ENCODE measurements around the gene CYTH3. TPM values are rescaled to one million over a fixed set of nuclear protein-coding genes. Genes with fewer than 3 reads are reported as not detected.

CYTH3 gene
- total RNA-seq, 2 experiments from 2014 or later, result 1.6 to 2.0 TPM

- DNase-seq, result no peak
- H3K27ac Mint-ChIP-seq, result no peak overlapping the region
- ChIA-PET POLR2A (no interaction called here), CTCF (no interaction called here)
- H3K27me3 Mint-ChIP-seq, result peaks cover 2% of the 10 kb centered on the region
- H3K4me3 Mint-ChIP-seq, result no peak overlapping the region
- H3K9me3 Mint-ChIP-seq, result no peaks in the 10 kb centered on the region
- intact Hi-C loops (cut with micrococcal nuclease), result no loop called here
- no peaks in the 10 kb centered on the region for H3K36me3 Mint-ChIP-seq
- H3K4me1 Mint-ChIP-seq (ENCODE audit: low read depth), result no peaks in the 10 kb centered on the region
Measured at GRCh38 chr7:6277476-6277875, 5.1 kb upstream of the CYTH3 start.

DNA sequence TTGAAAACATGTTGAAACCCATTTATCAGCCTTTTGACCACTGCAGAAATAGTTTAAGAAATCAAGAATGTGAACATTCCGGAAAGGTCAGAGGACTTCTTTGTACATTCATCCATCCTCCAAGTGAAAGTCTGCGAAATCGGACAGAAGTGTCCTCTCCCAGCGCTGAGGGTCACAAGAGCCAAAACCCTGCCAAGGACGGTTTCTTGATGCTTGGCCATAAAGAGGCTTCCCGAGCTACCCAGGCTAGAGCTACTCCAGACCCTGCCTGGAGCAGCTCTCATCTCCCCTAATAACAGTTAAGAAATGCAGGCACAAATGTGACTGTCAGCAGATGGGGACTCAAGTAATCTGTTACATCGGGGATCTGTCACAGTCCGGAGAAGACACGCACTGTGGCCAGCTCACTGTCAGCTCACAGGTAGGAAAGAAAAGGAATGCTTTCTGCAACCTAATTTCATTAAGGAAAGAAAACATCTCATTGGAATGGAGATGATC, 4.5 kb upstream of the CYTH3 start:
- ChIA-PET POLR2A (no interaction called here), CTCF (no interaction called here)
- DNase-seq, result no peak
- H3K27ac Mint-ChIP-seq, result no peak overlapping the region
- peaks cover 2% of the 10 kb centered on the region for H3K27me3 Mint-ChIP-seq
- intact Hi-C loops (cut with micrococcal nuclease), result no loop called here
- no peaks in the 10 kb centered on the region for H3K4me1 Mint-ChIP-seq (ENCODE audit: low read depth)
- H3K36me3 Mint-ChIP-seq, result no peaks in the 10 kb centered on the region
- no peak overlapping the region for H3K4me3 Mint-ChIP-seq
- no peaks in the 10 kb centered on the region for H3K9me3 Mint-ChIP-seq

DNA sequence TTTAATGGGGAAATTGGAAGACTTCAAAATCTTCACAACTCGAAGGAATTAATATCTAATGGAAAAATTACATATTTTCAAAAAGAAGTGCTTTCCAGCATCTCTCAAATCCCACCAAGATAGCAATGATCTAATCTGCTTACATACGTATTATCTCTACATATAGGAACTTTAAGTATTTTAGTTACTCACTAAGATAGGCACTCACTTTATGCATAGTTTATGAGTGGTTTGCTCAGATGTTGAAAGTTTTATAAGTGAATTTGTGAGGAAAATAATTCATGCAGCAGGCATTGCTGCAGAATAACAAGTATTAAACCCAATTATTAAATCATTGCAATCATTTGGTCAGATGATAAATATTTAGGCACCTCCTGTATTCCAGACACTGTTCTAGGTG, 2.3 kb upstream of the CYTH3 start:
- Mint-ChIP-seq H3K27ac (no peak overlapping the region), H3K9me3 (no peaks in the 10 kb centered on the region), H3K4me1 (ENCODE audit: low read depth) (peaks cover 15% of the 10 kb centered on the region), H3K27me3 (peaks cover 18% of the 10 kb centered on the region), H3K4me3 (no peak overlapping the region), H3K36me3 (no peaks in the 10 kb centered on the region)
- CTCF ChIA-PET, result interaction anchor here (0.6 kb wide), 1 partner anchor 211 kb away, joined by 4 read pairs; no protein-coding TSS in a partner anchor
- POLR2A ChIA-PET, result no interaction called here
- DNase-seq, result no peak
- intact Hi-C loops (cut with micrococcal nuclease), result loop anchor here (5.0 kb wide), 1 partner anchor 52 kb away; no protein-coding TSS in a partner anchor

- Mint-ChIP-seq H3K4me1 (ENCODE audit: low read depth) (peaks cover 15% of the 10 kb centered on the region), H3K9me3 (no peaks in the 10 kb centered on the region), H3K36me3 (no peaks in the 10 kb centered on the region), H3K27ac (no peak overlapping the region), H3K4me3 (no peak overlapping the region), H3K27me3 (peaks cover 24% of the 10 kb centered on the region)
- intact Hi-C loops (cut with micrococcal nuclease), result loop anchor here (5.0 kb wide), 1 partner anchor 52 kb away; no protein-coding TSS in a partner anchor
- ChIA-PET CTCF (interaction anchor here (0.6 kb wide), 1 partner anchor 211 kb away, joined by 4 read pairs; no protein-coding TSS in a partner anchor), POLR2A (interaction anchor here (1.2 kb wide), 1 partner anchor 53 kb away, joined by 5 read pairs; no protein-coding TSS in a partner anchor)
- no peak for DNase-seq
Measured at GRCh38 chr7:6273917-6274630, 1.6 kb upstream of the CYTH3 start.

DNA sequence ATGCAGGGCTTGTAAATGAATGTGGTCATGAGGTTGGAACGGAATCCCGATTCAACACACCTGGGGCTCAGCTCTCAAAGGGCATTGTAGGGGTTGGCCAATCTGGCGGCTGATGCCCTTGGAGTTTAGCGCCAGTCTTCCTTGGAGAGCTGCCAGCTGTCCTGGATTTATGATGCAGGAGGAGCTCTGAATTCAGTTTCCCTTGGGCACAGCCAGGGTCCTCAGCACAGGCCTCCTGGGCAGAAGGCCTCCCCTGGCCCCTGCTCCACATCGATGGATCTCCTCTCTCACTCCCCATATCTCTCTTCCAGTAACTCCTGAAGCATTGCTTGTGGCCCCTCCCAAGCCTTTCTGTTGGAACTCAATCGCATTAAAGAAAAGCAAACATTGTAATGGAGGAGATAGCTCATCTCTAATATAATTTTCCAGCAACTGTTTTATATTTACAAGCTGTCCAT, 985 bp upstream of the CYTH3 start:
- H3K36me3 Mint-ChIP-seq, result no peaks in the 10 kb centered on the region
- peaks cover 26% of the 10 kb centered on the region for H3K27me3 Mint-ChIP-seq
- intact Hi-C loops (cut with micrococcal nuclease), result loop anchor here (5.0 kb wide), 1 partner anchor 51 kb away; no protein-coding TSS in a partner anchor
- CTCF ChIA-PET, result no interaction called here
- H3K4me3 Mint-ChIP-seq, result peak overlapping the region; percentile 72
- H3K9me3 Mint-ChIP-seq, result no peaks in the 10 kb centered on the region
- peaks cover 15% of the 10 kb centered on the region for H3K4me1 Mint-ChIP-seq (ENCODE audit: low read depth)
- H3K27ac Mint-ChIP-seq, result no peak overlapping the region
- DNase-seq, result no peak
- POLR2A ChIA-PET, result interaction anchor here (1.2 kb wide), 1 partner anchor 52 kb away, joined by 5 read pairs; no protein-coding TSS in a partner anchor

DNA sequence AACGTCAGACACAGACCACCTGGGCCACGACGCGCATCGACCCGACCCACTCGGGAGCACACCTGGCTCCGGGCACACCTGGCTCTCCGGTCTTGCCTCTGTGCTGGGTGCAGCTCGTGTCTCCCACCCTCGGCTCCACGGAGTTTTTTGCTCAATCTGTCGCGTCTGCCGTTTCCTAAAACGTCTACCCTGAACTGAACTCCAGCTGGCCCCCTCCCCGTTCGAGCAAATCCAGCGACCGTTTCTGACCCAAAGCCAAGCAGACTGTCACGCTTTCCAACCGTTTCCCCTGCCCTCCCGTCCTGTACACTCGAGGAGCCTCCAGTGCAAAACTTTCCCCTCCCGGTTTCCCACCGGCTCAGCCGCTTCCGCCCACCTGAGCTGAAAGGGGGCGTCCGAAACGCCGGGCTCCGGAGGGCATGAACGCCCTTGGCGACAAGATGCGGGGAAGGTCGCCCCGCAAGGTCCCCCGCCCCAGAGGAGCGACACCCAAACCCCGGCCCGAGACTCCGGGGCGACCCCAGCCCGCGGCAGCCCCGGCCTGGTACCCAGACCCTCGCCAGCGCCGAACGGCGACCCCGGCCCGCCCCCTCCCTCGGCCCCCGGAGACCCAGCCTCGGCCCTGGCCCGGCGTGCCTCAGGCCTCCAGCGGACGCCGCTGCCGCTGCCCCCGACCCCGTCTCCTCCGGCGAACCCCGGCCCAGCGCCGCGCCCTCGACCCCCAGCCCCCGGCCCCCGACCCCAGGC, 557 bp downstream of the CYTH3 start:
- H3K4me3 Mint-ChIP-seq, result peak overlapping the region; percentile 80
- ChIA-PET POLR2A (interaction anchor here (1.1 kb wide), 1 partner anchor 15 kb away, joined by 3 read pairs; no protein-coding TSS in a partner anchor), CTCF (interaction anchor here (1.2 to 3.1 kb wide), 2 partner anchors 11 to 25 kb away, joined by 4 to 13 read pairs; no protein-coding TSS in a partner anchor)
- peaks cover 15% of the 10 kb centered on the region for H3K4me1 Mint-ChIP-seq (ENCODE audit: low read depth)
- DNase-seq, result peak; percentile 33
- H3K27me3 Mint-ChIP-seq, result peaks cover 26% of the 10 kb centered on the region
- intact Hi-C loops (cut with micrococcal nuclease), result loop anchor here (2.0 to 5.0 kb wide), 2 partner anchors 15 to 50 kb away; no protein-coding TSS in a partner anchor
- H3K27ac Mint-ChIP-seq, result no peak overlapping the region
- H3K9me3 Mint-ChIP-seq, result no peaks in the 10 kb centered on the region
- no peaks in the 10 kb centered on the region for H3K36me3 Mint-ChIP-seq

GRCh38 chr7:6271060-6271658, 1.3 kb downstream of the CYTH3 start:
- H3K36me3 Mint-ChIP-seq, result no peaks in the 10 kb centered on the region
- peak; percentile 55 for DNase-seq
- H3K4me3 Mint-ChIP-seq, result peak overlapping the region; percentile 80
- intact Hi-C loops (cut with micrococcal nuclease), result loop anchor here (2.0 to 5.0 kb wide), 2 partner anchors 14 to 49 kb away; no protein-coding TSS in a partner anchor
- no peaks in the 10 kb centered on the region for H3K9me3 Mint-ChIP-seq
- no peak overlapping the region for H3K27ac Mint-ChIP-seq
- ChIA-PET CTCF (interaction anchor here (0.7 to 3.1 kb wide), 4 partner anchors 10 to 111 kb away, joined by 3 to 13 read pairs (median 5); no protein-coding TSS in a partner anchor), POLR2A (interaction anchor here (0.8 to 1.1 kb wide), 2 partner anchors 15 to 21 kb away, joined by 3 to 8 read pairs; no protein-coding TSS in a partner anchor)
- H3K4me1 Mint-ChIP-seq (ENCODE audit: low read depth), result peaks cover 15% of the 10 kb centered on the region
- H3K27me3 Mint-ChIP-seq, result peaks cover 26% of the 10 kb centered on the region

DNA sequence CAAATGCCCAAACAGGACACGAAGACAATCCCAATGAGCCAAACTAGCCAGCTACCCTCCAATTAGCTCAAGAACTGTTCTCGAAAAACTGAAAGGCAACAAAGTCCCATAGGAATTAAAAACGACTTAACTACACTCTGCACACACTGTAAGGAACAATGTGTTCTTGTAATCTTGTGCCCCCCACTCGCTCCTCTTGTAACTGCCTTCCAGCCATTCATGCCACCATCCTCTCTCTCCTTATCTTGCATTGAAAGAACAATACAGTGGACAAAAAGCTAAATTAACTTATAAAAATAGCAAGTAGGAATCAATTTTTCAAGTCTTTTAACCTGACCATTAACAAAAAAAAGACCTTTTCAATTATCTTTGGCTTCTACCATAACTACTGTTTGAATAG, 2.9 kb downstream of the CYTH3 start:
- Mint-ChIP-seq H3K4me1 (ENCODE audit: low read depth) (peaks cover 15% of the 10 kb centered on the region), H3K9me3 (no peaks in the 10 kb centered on the region), H3K4me3 (no peak overlapping the region), H3K27ac (no peak overlapping the region), H3K36me3 (no peaks in the 10 kb centered on the region), H3K27me3 (peaks cover 26% of the 10 kb centered on the region)
- DNase-seq, result no peak
- ChIA-PET POLR2A (no interaction called here), CTCF (interaction anchor here (1.4 to 3.1 kb wide), 4 partner anchors 9 to 109 kb away, joined by 3 to 13 read pairs (median 6); no protein-coding TSS in a partner anchor)
- intact Hi-C loops (cut with micrococcal nuclease), result no loop called here

GRCh38 chr7:6268907-6269306, 3.5 kb downstream of the CYTH3 start:
- intact Hi-C loops (cut with micrococcal nuclease), result no loop called here
- CTCF ChIA-PET, result interaction anchor here (1.4 to 3.1 kb wide), 4 partner anchors 8 to 109 kb away, joined by 3 to 13 read pairs (median 6); no protein-coding TSS in a partner anchor
- POLR2A ChIA-PET, result interaction anchor here (0.5 to 0.6 kb wide), 2 partner anchors 150 to 271 kb away, joined by 3 to 5 read pairs; no protein-coding TSS in a partner anchor
- Mint-ChIP-seq H3K4me3 (no peak overlapping the region), H3K27me3 (peaks cover 26% of the 10 kb centered on the region), H3K36me3 (no peaks in the 10 kb centered on the region), H3K4me1 (ENCODE audit: low read depth) (peaks cover 15% of the 10 kb centered on the region), H3K9me3 (no peaks in the 10 kb centered on the region), H3K27ac (no peak overlapping the region)
- no peak for DNase-seq

DNA sequence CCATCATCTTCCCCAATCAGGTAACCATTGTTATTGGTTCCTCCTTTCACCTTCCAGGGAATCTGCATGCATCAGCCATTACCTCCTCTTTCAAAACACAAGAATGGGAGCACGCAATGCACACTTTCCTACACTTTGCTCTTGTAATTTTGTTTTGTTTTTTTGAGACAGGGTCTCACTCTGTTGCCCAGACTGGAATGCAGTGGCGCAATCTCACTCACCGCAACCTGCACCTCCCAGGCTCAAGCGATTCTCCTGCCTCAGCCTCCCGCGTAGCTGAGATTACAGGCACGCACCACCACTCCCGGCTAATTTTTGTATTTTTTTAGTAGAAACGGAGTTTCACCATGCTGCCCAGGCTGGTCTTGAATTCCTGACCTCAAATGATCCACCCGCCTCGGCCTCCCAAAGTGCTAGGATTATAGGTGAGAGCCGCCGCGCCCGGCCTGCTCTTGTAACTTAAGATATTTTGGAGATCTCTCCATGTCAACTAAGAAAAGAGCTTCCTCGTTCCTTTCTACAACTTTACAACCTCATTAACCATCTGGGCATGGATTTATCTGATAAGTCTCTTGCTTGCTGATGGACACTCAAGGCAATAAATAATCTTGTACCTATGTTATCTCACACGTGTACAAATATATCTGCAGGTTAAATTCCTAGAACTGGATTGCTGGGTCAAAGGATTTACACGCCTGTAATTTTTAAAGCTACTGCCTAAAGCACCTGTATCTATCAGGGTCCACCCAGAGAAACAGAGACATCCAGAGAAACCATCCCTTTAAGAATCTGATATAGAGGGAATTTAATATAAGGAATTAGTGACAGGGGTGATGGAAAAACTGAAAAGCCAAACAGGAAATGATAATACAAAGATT, 4.2 kb downstream of the CYTH3 start:
- Mint-ChIP-seq H3K27ac (no peak overlapping the region), H3K36me3 (no peaks in the 10 kb centered on the region), H3K4me3 (no peak overlapping the region), H3K27me3 (peaks cover 26% of the 10 kb centered on the region), H3K9me3 (no peaks in the 10 kb centered on the region), H3K4me1 (ENCODE audit: low read depth) (peaks cover 15% of the 10 kb centered on the region)
- CTCF ChIA-PET, result interaction anchor here (1.4 to 2.6 kb wide), 3 partner anchors 10 to 108 kb away, joined by 3 to 6 read pairs (median 6); no protein-coding TSS in a partner anchor
- DNase-seq, result no peak
- POLR2A ChIA-PET, result interaction anchor here (0.5 to 0.6 kb wide), 2 partner anchors 149 to 271 kb away, joined by 3 to 5 read pairs; no protein-coding TSS in a partner anchor
- intact Hi-C loops (cut with micrococcal nuclease), result no loop called here

GRCh38 chr7:6266699-6267098, 5.7 kb downstream of the CYTH3 start:
- no peak overlapping the region for H3K27ac Mint-ChIP-seq
- CTCF ChIA-PET, result no interaction called here
- DNase-seq, result no peak

More at GRCh38 chr7:6266699-6267098, 5.7 kb downstream of the CYTH3 start:
- Mint-ChIP-seq H3K4me3 (no peak overlapping the region), H3K9me3 (no peaks in the 10 kb centered on the region), H3K36me3 (no peaks in the 10 kb centered on the region), H3K4me1 (ENCODE audit: low read depth) (peaks cover 18% of the 10 kb centered on the region), H3K27me3 (peaks cover 28% of the 10 kb centered on the region)
- POLR2A ChIA-PET, result no interaction called here
- intact Hi-C loops (cut with micrococcal nuclease), result no loop called here
